Measurements from ENCODE around the gene BIVM.

The BIVM gene

DNA sequence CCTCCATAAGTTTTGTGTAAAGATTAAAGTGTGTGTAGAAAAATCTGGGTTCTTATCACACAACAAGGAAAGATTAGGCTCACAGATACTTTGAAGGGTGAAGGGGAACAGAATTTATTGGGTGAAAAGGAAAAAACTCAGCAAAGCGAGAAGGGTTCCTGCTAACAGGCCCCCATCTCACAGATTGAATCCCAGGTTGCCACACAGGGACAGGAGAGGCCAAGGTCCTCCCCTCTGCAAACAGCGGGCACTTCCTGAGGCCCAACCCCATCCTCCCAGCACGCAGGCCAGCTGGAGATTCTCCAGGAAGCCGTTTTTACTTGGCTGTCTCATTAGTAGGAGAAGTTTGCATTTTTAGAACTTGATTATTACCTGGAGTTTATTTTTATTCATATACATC lies 31.7 kb downstream of the BIVM start:
- no peak for DNase-seq
- intact Hi-C loops (cut with DNase I): no loop called here

DNA sequence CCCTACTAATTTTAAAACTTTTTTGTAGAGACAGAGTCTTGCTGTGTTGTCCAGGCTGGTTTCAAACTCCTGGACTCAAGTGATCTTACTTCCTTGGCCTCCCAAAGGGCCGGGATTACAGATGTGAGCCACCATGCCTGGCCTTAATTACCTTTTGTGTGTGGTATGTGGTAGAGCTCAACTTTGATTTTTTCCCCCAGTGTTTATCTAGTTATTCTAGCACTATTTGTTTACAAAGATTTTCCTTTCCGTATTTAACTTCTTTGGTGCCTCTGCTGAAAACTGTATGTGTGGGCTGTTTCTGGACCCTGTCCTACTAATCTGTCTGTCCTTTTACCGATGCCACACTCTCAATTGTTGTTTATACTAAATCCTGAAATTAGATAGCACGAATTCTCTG lies 37.6 kb downstream of the BIVM start:
- DNase-seq: no peak
- intact Hi-C loops (cut with DNase I): no loop called here

DNA sequence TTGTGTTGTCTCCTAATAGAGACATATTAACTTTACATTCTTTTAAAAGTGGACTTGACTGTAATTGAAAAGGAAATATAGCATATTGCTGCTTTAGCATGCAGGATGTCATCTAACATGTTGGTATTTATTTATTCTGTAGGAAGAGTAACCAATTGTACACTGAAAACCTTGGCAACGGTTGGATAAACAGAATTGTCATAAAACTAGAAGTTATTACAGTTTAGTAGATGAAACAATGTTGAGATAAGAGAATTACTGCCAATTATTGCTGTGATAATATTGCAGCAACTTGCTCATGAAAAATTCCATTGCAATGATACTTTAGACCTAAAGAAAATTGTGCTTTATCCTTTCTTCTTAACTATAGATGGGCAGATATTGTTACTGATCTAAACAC lies 39.4 kb downstream of the BIVM start:
- DNase-seq: no peak
- intact Hi-C loops (cut with DNase I): no loop called here

DNA sequence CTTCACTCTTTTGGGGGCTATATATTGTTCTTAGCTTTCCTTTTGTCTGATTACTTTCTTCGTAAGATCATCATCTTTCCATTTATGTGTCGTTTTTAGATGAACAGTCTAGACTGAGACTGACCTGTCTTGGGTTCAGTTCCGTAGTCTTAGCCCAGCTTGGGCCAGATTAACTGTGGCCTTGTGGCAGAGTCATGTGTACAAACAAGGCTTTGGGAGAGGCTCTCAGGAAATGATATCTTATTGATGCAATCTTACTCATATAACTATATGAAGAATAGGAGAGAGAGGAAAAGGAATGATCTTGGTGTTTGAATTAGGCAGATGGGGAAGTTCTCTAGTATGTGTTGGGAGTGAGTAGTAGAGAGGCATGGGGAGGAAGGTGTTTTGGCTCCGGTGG lies 40.1 kb downstream of the BIVM start:
- no peak for DNase-seq
- intact Hi-C loops (cut with DNase I): no loop called here

DNA sequence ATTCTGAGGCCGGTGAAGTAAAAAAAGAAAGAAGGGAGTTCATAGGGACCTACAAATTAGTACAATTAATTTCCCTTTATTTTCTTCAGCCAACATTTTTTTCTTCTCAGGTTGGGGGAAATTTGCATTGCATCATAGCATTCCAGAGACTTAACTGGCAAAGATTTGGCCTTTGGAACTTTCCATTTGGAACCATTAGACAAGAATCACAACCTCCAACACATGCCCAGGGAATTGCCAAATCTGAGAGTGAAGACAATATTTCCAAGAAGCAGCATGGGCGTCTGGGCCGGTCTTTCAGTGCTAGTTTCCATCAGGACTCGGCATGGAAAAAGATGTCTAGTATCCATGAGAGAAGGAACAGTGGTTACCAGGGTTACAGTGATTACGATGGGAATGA lies 40.5 kb downstream of the BIVM start:
- DNase-seq: no peak
- intact Hi-C loops (cut with DNase I): no loop called here

DNA sequence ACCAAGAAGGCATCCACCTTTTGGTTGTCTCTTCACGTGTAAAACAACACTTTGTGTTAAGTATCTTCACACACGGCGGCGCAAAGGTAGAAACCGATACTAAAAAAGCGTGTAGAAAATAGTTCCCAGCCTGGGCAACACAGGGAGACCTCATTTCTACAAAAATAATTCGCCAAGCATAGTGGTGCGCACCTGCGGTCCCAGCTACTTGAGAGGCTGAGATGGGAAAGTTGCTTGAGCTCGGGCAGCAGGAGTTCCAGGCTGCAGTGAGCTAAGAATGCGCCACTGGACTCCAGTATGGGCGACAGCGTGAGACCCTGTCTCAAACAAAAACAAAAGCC lies 46.3 kb downstream of the BIVM start:
- intact Hi-C loops (cut with DNase I): loop anchor here (5.0 kb wide), 1 partner anchor 248 kb away; the partner anchor contains the start of gene TPP2
- peak in 2 of 42 donors; percentile 5 to 37 for DNase-seq

DNA sequence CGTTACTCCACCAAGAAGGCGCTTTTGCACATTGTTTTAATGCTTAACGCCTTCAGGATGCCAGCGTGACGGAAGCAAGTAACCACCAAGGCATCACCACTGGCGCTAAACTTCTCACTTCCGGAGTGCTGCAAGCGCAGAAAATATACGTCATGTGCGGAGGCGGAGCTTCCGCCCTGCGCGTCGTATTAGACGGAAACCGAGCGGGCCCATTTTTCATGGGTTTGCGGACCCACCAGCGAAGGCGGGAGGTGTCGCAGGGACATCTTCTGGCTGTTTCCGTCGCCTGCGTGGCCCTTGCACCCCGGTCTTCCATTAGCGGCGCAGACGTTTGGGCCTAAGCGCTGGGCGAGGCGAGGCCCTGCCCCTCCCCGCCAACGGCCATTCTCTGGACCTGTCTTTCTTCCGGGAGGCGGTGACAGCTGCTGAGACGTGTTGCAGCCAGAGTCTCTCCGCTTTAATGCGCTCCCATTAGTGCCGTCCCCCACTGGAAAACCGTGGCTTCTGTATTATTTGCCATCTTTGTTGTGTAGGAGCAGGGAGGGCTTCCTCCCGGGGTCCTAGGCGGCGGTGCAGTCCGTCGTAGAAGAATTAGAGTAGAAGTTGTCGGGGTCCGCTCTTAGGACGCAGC lies 46.8 kb downstream of the BIVM start, which contains the start of gene ERCC5:
Gene ERCC5 (plus strand): TSS at position 403 of the 631 bp plus-strand sequence. CDS start 235 bp downstream, outside the sequence.
- intact Hi-C loops (cut with DNase I): loop anchor here (2.0 to 5.0 kb wide), 2 partner anchors 47 to 248 kb away; partner anchors contain the start of genes BIVM, POGLUT2 and TPP2
- peak; percentile 82 to 97 (median 93) for DNase-seq

DNA sequence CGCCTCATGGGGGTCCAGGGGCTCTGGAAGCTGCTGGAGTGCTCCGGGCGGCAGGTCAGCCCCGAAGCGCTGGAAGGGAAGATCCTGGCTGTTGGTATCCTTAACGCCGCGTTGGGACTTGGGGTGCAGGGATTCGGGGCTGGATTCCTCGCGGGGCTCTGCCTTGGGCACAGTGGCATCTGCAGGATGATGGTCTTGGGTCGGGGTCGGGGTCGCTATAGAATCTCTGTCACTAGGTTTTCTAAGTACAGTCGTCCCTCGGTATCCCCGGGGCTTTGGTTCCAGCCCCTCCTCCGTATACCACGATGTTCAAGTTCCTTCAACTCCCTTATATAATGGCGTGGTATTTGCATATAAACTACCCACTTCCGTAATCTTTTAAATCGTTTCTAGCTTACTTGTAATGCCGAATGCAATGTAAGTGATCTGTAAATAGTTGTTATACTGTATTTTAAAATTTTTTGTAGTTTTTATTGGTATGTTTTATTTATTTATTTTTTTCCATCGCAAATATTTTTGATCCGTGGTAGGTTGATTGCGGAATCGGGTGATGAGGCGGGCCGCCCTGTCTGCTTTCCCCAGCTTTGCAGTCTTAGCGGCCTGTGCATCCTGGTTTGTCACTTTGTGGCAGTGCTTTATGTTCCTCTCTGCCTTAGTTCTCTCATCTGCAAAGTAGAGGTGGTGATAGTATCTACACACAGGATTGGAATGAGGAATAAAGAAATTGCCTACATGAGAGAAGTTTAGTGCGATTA lies 47.5 kb downstream of the BIVM start:
- intact Hi-C loops (cut with DNase I): loop anchor here (2.0 to 5.0 kb wide), 2 partner anchors 48 to 249 kb away; partner anchors contain the start of genes BIVM, POGLUT2 and TPP2
- peak in 39 of 42 donors; percentile 8 to 70 (median 42) for DNase-seq

DNA sequence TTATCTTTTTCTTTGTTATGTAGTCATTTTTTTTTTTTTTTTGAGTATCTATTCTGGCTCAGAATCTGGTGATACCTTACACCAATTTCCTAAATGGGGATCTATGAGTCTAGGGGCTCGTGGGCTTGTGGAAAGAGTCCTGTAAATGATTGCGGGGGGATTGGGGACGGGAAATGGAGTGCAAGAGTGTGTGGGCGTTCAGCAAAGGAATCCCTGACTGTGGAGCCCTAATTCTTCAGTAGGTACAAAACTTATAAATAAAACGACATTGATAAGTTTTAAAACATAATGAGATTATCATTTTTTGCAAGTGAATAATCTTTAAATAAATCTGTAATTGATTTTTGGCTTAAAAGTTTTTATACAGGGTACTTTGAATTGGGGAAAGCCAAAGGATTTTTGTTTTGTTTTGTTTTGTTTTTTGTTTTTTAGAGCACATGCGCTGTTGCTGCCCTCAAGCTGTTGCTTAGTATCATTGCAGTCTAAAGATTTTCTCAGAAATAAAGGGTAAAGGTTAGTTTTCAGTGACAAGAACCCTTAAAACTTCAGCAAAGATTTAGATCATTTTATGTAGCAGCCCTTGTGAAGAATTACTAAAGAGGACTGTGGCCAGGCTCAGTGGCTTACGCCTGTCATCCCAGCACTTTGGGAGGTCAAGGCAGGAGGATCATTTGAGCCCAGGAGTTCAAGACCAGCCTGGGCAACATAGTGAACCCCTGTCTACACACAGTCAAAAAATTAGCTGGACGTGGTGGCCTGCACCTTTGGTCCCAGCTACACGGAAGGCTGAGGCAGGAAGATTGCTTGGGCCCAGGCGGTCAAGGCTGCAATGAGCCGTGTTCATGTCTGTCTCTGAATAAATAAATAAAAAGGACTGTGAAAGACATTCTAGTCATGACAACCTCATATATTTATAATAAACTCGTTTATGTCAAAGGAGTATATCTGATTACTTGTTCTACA lies 48.6 kb downstream of the BIVM start:
- intact Hi-C loops (cut with DNase I): loop anchor here (2.0 to 5.0 kb wide), 2 partner anchors 49 to 250 kb away; partner anchors contain the start of genes BIVM, POGLUT2 and TPP2
- DNase-seq: no peak

DNA sequence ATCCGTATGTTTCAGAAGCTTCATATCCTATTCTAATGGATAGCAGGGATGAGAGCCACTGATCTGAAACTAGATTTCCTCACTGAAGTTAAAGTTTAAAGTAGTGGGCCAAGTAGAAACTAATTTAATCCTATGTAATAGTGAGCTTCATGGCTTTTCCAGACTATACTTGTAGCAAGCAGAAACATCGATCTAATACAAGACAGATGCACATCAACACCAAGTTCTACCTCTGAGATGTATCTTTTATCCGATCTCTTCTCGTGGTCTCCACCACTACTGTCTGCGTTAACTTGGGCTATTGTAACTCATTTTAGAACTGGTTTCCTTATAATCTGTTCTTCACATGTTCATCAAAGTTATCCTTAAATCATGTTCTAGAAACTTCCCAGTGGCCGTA lies 50.0 kb downstream of the BIVM start:
- intact Hi-C loops (cut with DNase I): loop anchor here (5.0 kb wide), 1 partner anchor 252 kb away; the partner anchor contains the start of gene TPP2
- no peak for DNase-seq

DNA sequence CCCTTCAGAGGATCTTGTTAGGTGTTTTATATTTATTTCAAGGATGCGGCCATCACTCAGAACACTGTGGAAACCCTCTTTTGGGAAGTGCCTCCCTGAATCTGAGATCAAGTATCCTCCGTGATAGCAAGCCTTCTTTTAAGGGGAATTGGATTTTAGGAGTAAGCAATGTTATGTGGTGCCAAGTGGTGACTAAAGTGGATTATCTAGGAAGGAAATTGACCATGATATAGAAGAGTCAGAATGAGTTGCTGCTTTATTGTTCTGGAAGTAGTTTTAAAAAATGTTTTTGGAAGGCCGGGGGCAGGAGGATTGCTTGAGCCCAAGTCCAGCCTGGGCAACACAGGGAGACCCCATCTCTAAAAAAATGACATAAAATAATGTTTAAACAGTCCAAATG lies 53.6 kb downstream of the BIVM start:
- DNase-seq: no peak
- intact Hi-C loops (cut with DNase I): no loop called here

DNA sequence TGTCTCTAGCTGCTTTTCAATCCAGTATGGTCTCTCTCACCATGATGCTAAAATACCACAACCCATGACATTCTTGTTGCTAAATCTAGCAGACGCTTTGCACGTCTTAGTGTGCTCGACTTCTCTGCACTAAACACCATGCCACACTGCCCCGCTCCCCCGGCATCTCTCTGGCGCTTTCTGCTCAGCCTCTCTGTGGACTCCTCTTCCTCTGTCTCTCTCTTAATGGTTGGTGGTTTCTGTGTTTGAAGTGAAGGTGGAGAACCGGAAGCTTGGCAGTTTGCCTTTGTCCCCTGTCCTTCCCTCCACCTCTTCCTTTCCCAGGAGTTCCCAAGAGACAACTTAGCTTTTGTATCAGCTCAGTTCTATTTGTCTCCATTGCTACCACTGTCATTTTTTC lies 55.8 kb downstream of the BIVM start:
- intact Hi-C loops (cut with DNase I): no loop called here
- DNase-seq: no peak

DNA sequence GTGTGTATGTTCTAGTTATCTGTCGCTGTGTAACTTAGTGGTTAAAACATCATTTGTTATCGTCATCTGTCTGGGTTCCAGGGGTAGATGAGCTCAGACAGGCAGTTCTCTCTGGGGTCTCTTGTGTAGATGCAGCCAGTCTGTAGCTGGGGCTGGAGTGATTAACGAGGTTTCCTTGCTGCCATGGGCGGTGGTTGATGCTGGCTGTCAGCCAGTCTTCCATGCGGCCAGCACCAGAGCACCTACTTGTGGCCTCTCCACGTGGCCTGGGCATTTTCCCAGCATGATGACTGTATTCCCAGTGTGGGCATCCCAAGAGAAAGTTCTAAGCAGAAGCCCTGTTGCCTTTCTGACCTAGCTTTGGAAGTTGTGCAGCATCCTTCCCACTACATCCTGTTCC lies 57.6 kb downstream of the BIVM start:
- no peak for DNase-seq
- intact Hi-C loops (cut with DNase I): no loop called here

DNA sequence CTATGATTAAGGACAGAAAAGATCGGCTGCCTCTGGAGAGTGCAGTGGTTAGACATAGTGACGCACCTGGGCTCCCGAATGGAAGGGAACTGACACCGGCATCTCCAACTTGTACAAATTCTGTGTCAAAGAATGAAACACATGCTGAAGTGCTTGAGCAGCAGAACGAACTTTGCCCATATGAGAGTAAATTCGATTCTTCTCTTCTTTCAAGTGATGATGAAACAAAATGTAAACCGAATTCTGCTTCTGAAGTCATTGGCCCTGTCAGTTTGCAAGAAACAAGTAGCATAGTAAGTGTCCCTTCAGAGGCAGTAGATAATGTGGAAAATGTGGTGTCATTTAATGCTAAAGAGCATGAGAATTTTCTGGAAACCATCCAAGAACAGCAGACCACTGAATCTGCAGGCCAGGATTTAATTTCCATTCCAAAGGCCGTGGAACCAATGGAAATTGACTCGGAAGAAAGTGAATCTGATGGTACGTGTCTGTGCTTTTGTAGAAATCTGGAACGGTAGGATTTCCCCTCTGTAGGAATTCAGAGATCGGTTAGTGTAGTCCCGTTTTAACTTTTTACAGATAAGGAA lies 63.8 kb downstream of the BIVM start:
- DNase-seq: no peak
- intact Hi-C loops (cut with DNase I): no loop called here

DNA sequence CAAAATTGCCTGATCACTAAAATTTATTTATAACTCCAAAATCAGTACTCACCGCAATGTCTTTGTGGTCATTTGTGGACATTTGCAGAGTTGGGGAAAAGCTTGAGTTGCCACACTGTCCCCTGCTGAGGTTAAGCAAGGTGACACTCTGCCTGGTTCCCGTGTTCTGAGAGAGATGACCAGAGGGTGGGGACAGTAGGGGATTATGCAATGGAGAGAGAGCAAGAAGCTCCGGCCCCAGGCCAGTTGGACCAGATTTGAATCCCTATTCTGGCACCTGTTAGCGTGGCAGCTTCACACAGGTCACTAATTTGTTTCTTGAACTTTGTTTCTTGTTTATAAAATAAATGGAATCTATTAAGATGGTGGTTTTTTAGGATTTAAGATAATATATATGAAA lies 64.7 kb downstream of the BIVM start:
- intact Hi-C loops (cut with DNase I): no loop called here
- no peak for DNase-seq

DNA sequence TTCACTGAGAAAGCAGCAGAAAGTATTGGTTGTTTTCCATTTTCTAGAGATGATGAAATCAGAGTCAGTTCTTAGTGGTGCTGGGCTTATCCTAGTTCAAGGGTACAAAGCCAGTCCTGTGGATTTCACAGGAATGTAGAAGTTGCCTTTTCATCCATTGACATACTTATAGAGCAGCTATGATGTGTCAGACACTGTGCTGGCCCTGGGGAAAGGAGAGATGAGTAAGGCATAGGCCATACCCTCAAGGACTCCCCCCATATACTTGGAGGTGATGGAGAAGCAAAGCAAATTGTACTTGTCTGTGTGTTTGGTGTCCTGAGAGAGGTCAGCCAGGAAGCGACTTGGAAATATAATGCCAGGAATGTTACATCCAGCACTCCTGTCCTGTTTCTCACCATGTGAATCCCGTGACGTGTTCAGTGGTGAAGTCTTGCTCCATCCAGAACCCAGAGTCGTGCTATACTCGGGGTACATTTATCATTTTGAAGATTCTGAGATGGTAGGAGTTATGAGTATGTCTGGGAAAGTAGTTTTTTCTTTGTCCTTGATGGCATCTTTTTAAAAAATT lies 69.5 kb downstream of the BIVM start:
- intact Hi-C loops (cut with DNase I): no loop called here
- no peak for DNase-seq

DNA sequence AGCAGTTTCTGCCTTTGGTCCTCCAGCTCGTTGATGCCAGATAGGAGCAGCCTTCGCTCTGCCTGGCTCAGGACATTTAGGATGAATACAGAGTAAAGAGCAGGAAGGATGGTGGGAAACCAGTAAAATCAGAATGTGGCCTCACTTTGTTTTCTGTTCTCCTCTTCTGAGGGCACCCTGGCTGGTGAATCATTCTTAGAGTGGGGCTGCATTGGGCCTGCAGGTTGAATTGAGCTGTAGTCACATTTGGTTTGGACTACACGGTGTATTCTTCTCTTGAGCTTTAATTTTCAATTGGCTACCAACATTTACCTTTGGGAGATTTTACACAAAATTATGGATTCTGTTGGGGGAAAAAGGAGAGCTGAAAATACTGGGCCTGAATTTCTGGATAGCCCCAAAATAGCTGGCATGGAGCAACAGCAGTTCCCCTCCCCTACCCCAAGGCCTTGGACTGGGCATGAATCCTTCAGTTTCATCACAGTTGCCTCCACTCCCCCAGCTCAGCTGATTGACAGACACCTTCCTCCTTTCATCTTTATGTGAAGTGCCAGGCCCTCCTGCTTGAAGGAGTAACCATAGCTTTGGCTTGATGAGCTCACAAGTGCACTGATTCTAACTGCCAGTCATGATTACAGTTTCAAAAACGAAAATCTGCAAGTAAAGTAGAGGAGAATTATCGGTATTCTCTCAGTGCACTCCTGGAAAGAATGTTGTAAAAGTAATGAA lies 71.2 kb downstream of the BIVM start:
- intact Hi-C loops (cut with DNase I): no loop called here
- DNase-seq: no peak

All from head of caudate nucleus (tissue), 42 donors.